Activated naive CD8-positive, alpha-beta T cell treated with anti-CD3 and anti-CD28 coated beads, Interleukin-2, amount 50 U/mL, for 16 hours (primary cell): ENCODE measurements around the gene SCAF4.

Experiments used
- DNase-seq: peaks from one replicate; pipeline ENCODE4 v3.0.0-alpha.2; 2020; ENCODE audit warnings: low read depth, low spot score

The SCAF4 gene

GRCh38 chr21:31713115-31713514, 18.8 kb downstream of the SCAF4 start:
- DNase-seq = no peak

- DNase-seq = no peak
Observed at GRCh38 chr21:31711745-31712285, 20.1 kb downstream of the SCAF4 start.

GRCh38 chr21:31711326-31711725, 20.6 kb downstream of the SCAF4 start:
- no peak for DNase-seq

DNA sequence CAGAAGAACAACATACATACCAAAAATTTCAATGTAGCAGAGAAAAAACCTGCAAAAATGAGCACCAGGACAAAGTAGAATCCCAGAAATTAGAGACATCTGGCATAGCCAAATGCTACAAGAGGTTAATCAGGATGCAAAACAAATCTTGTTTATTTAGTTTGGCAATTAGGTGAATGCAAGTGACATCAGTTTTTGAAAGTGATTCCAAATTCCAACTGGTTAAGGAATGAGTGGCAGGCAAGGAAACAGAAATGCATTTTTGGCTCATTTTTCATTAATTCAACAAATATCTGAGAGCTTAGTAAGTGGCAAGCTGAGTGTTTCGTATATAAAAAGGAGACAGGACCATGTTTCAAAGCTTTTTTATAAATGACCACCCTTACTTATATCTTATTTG, 21.3 kb downstream of the SCAF4 start:
- DNase-seq = no peak

- no peak for DNase-seq
Observed at GRCh38 chr21:31708541-31708940, 23.4 kb downstream of the SCAF4 start.

- no peak for DNase-seq
Observed at GRCh38 chr21:31707499-31707898, 24.4 kb downstream of the SCAF4 start.

DNA sequence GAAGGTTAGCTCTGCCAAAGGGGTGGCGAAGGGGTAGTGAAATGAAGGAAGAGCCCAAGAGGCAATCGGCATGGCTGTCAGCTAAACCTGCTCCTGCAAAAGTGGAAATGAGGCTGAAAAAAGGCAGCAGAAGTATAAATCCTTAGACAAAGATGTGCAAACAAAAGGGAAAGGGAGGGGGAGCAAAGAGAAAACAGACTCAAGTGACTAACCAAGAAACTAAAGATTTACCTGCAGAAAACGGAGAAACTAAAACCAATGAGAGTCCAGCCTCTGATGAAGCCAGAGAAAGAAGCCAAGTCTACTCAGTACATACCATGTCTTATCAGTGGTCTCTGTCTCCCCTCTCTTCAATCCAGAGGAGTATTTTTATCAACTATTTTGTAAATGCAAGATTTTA, 25.4 kb downstream of the SCAF4 start:
- DNase-seq = no peak

DNA sequence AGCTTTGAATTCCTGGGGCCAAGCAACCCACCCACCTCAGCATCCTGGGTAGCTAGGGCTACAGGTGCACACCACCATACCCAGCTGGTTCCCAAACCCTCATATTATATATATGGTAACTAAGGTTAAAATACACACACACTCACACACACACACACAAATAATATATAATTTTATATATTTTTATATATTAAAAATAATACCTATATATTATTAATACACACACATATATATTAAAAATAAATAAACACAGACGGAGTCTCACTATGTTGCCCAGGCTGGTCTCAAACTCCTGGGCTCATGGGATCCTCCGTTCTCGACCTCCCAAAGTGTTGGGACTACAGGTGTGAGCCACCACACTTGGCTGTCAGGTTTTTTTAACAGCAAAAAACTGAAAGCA, 31.9 kb downstream of the SCAF4 start:
- no peak for DNase-seq

DNA sequence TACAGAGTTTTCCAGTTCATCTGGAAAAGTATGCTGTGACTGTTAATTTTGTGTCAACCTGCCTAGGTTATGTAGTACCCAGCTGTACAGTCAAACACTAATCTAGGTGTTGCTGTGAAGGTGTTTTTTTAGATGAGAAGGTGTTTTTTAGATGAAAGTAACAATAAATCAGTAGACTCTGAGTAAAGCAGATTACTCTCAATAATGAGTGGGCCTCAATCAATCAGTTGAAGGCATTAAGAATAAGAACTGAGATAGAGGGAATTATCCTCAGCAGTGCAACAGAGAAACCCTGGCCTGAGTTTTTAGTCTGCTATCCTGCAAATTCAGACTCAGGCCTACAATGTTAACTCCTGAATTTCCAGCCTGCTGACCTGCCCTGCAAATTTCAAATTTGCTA, 33.5 kb downstream of the SCAF4 start:
- DNase-seq = no peak

- DNase-seq = no peak
Observed at GRCh38 chr21:31696424-31696823, 35.5 kb downstream of the SCAF4 start.

GRCh38 chr21:31693222-31693621, 38.7 kb downstream of the SCAF4 start:
- no peak for DNase-seq

- DNase-seq = no peak
Observed at GRCh38 chr21:31688603-31689368, 43.1 kb downstream of the SCAF4 start.

DNA sequence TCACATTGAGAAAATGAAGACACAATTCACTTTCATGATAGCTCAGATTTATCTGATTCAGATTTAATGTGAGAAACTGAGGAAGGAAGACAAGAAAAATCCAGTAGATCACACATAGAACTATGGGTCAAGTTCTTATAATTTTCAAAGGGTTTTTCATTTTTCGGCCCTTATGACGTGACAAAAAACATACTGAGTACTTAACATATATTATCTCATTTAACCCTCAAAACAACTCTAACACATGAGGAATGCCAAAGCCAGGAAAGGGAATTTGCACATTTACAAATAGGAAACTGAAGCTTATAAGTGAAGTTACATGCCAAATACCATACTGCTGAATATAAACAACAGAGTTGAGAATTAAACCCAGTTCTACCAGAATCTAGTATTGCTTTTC, 44.8 kb downstream of the SCAF4 start:
- no peak for DNase-seq

DNA sequence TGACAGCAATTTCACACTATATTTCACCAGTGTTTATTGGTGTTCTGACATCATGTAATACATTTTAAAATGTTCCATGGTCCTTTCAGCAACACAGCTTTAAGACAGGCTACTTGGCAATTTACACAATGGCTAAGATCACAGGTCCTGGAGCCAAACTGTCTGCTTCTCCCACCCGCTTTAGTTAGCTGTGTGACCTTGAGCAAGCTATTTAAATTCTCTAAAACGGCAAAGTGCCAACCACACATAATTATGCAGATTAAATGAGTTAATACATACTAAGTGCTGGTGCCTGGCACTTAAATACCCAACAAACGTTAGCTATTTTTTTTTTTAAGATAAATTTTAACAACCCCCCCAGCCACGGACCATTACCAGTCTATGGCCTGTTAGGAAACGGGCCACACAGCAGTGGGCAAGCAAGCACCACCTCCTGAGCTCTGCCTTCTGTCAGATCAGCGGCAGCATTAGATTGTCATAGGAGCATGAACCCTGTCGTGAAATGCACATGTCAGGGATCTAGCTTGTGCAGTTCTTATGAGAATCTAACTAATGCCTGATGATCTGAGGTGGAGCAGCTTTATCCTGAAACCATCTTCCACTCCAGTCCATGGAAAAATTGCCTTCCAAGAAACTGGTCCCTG, 45.5 kb downstream of the SCAF4 start:
- no peak for DNase-seq

- DNase-seq = no peak
Observed at GRCh38 chr21:31684918-31685317, 47.0 kb downstream of the SCAF4 start.

DNA sequence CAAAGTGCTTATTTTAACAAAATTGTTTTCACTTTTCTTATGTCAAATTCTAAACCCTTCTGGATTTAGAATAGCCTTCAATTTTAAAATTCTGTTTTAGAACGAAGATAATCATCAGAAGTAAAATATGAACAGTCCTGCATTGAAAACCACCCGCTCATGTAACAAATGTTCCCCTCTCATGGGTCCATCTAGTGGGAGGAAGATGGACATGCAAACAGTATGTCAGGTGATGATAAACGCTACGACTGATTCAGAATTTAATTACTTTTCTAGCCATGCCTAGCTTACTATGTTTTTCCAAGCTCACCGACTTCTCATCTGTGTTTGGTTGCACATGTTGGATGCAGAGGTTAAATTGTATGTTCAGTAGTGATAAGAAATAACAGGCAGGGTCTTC, 48.9 kb downstream of the SCAF4 start:
- DNase-seq = no peak

DNA sequence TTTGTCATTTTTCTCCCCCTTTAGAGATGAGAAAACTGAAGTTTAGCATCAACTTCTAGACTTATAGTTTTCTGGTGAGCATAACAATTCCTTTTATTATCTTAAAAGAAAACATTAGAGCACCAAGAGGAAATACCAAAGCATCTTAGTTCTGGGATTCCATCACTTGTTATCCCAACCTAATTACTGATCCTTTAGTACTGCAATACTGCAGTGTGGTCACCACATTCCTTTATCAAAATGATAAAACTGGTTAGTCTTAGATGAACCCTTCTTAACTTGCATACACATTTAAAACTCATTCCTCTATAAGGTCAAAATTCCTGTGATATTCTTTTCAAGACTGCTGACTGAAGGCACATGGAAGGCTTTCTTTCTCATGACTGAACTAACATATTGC, 49.3 kb downstream of the SCAF4 start:
- no peak for DNase-seq

GRCh38 chr21:31678478-31678877, 53.4 kb downstream of the SCAF4 start:
- no peak for DNase-seq

DNA sequence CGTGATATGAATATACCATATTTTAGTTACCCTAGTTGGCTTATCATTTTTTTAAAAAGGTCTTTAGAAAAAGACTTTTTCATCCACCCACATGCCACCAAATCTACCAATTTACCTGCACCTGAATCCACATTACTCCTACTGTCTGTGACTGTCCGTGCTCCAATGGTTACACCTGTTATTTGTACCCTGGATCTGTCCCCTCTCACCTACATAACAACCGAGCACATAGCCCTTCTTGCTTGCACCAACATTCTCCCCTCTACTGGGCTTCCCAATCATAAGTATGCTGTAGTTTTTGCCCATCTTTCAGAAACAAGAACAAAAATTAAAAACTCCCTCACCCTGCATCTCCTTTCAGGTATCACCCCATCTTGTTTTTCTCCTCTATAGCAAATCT, 54.9 kb downstream of the SCAF4 start:
- no peak for DNase-seq

- DNase-seq = no peak
Observed at GRCh38 chr21:31675960-31676359, 56.0 kb downstream of the SCAF4 start.

DNA sequence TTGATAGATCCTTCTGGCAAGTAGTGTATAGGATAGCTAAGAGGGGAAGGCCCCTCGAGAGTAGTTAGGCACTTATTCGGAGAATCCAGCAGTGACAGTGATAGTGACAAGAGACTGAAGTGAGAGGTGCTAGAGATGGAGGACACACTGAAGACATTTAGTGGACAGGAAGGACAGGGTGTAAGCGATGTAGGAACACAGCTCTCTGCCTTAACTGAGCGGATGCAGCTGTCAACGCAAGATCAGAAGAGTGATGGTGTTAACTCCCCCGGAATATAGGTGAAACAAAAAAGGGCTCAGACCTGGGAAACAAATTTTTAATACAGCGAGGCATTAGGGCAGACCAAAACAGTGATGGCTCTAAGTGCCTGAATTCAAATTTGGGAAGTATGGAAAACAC, 56.6 kb downstream of the SCAF4 start:
- DNase-seq = no peak

DNA sequence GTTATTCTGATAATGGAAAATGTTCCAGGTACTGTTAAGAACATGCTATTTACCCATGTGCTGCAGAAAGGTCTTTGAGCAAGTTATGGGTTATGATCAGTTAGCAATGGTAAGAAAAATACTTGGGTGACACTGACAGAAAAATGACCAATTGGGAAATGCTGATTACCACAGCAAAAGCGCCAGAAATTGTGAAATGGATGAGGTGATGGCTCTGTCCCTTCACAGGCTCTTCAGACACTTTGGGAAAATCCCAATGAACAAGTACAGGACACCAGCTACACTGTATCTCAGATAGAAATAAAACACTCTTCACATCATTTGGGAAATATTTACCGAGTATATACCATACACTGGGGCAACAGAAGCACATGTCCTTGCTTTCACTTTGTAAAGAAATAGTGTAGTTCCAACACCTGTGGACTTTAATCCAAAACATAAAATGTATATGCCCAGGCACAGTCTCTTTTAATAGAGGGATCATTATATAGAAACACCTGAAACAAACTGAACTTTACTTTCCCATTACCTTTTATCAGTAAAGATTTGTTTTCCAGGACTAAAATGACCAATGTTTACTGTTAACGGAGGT, 58.5 kb downstream of the SCAF4 start:
- DNase-seq = no peak

- no peak for DNase-seq
Observed at GRCh38 chr21:31671931-31672330, 60.0 kb downstream of the SCAF4 start.
